HepG2 (cell line): ENCODE results near the gene ZFP90. TPM values are rescaled to one million over a fixed set of nuclear protein-coding genes. Genes with fewer than 3 reads are reported as not detected.

ENCODE experiments used
- BCL6 ChIP-seq: IDR thresholded peaks from 2 replicates; pipeline ENCODE4 v1.6.1; 2016; ENCODE audit warnings: missing genetic modification reagents, missing compliant biosample characterization
- HDAC6 ChIP-seq: fragments of 200-600 bp; sonication (generic); IDR thresholded peaks from 2 replicates; pipeline ENCODE4 v1.7.0; 2017; ENCODE audit warnings: mild to moderate bottlenecking, antibody characterized with exemption, low read length, low read depth
- HES4 ChIP-seq: sonication (generic); formaldehyde crosslinking; IDR thresholded peaks from 2 replicates; pipeline ENCODE4 v1.9.0; 2021; ENCODE audit warnings: mild to moderate bottlenecking, missing genetic modification reagents, borderline replicate concordance
- MAFF ChIP-seq: IDR thresholded peaks from 2 replicates; pipeline ENCODE4 v1.6.1; 2011; ENCODE audit warnings: low read depth, low read length, improper control_type of control experiment
- MIER3 ChIP-seq: IDR thresholded peaks from 2 replicates; pipeline ENCODE4 v1.6.1; 2016; ENCODE audit warnings: missing compliant biosample characterization, borderline replicate concordance
- RORA ChIP-seq: sonication (generic); formaldehyde crosslinking; IDR thresholded peaks from 2 replicates; pipeline ENCODE4 v1.5.0; 2020; ENCODE audit warnings: mild to moderate bottlenecking, missing genetic modification reagents, moderate library complexity
- SIN3A ChIP-seq: IDR thresholded peaks from 2 replicates; pipeline ENCODE4 v1.6.1; 2011; ENCODE audit warnings: low read depth, mild to moderate bottlenecking, control low read depth, low read length, borderline replicate concordance
- SP2 ChIP-seq: sonication (generic); formaldehyde crosslinking; IDR thresholded peaks from 2 replicates; pipeline ENCODE4 v1.5.1; 2020; ENCODE audit warnings: mild to moderate bottlenecking, missing genetic modification reagents
- SRSF4 ChIP-seq: fragments of 200-400 bp; formaldehyde crosslinking; IDR thresholded peaks from one replicate; pipeline ENCODE4 v1.6.1; 2018; ENCODE audit warnings: mild to moderate bottlenecking, low read depth, low read length, moderate library complexity; ENCODE audit not compliant: poor library complexity, severe bottlenecking
- THYN1 ChIP-seq: sonication (generic); formaldehyde crosslinking; IDR thresholded peaks from 2 replicates; pipeline ENCODE4 v1.8.1; 2023; ENCODE audit warnings: low read depth, mild to moderate bottlenecking, moderate library complexity, missing genetic modification reagents, borderline replicate concordance
- ZBTB7A ChIP-seq: sonication (generic); formaldehyde crosslinking; IDR thresholded peaks from 2 replicates; pipeline ENCODE4 v1.8.0; 2022; ENCODE audit warnings: mild to moderate bottlenecking, missing genetic modification reagents
- ZNF407 ChIP-seq: sonication (generic); formaldehyde crosslinking; IDR thresholded peaks from one replicate; pipeline ENCODE4 v1.5.1; 2020; ENCODE audit warnings: mild to moderate bottlenecking, missing genetic modification reagents; ENCODE audit errors: not compliant biosample characterization
- ZNF484 ChIP-seq: sonication (generic); formaldehyde crosslinking; IDR thresholded peaks from 2 replicates; pipeline ENCODE4 v1.5.1; 2020; ENCODE audit warnings: mild to moderate bottlenecking, low read depth, missing genetic modification reagents, borderline replicate concordance
- ZNF564 ChIP-seq: sonication (generic); formaldehyde crosslinking; IDR thresholded peaks from 2 replicates; pipeline ENCODE4 v1.8.1; 2023; ENCODE audit warnings: mild to moderate bottlenecking, missing genetic modification reagents
- ZNF570 ChIP-seq: sonication (generic); formaldehyde crosslinking; IDR thresholded peaks from 2 replicates; pipeline ENCODE4 v1.4.0; 2020; ENCODE audit warnings: mild to moderate bottlenecking, missing genetic modification reagents, borderline replicate concordance
- ZNF616 ChIP-seq: sonication (generic); formaldehyde crosslinking; IDR thresholded peaks from 2 replicates; pipeline ENCODE4 v1.5.0; 2020; ENCODE audit warnings: low read depth, mild to moderate bottlenecking, missing genetic modification reagents
- polyA plus RNA-seq, 8 experiments: library from polyadenylated mRNA; depleted of rRNA in 3 of 8; stranded (reverse) in 7 of 8; unstranded in 1 of 8; fragments of >200 nt; fragmentation: Illumina TruSeq in 4 of 8; extraction: Trizol in 4 of 8; gene quantifications; 2 replicates each; pipeline versions ENCODE4 v1.2.1 to v1.2.3, GENCODE V29; 2011 to 2016; ENCODE audit warnings: low read depth in 4 of 8, missing spikeins in 1 of 8, mixed read lengths in 1 of 8; ENCODE audit not compliant: insufficient read depth in 1 of 8
- total RNA-seq, 5 experiments: library from RNA; depleted of rRNA; stranded (reverse); fragments of >200 nt; fragmentation: Illumina TruSeq; extraction: Trizol; gene quantifications; 2 replicates each; pipeline ENCODE4 v1.2.3, GENCODE V29; 2016; ENCODE audit warnings: low read depth in 1 of 5
- TF ChIP-seq, protein P1 (sequence below): sonication (generic); formaldehyde crosslinking; IDR thresholded peaks from 2 replicates; pipeline ENCODE4 v1.4.0; 2020; ENCODE audit warnings: missing genetic modification reagents
- TF ChIP-seq, protein P2 (sequence below): sonication (generic); formaldehyde crosslinking; conservative IDR thresholded peaks from 2 replicates; pipeline ENCODE4 v1.8.1; 2023; ENCODE audit warnings: missing genetic modification reagents

Gene ZFP90
- total and polyA plus RNA-seq, 2 of the 13 experiments (the other 11 are each of a cell fraction or from before 2014, with no cell fraction given): 17.6 to 18.9 TPM

DNA sequence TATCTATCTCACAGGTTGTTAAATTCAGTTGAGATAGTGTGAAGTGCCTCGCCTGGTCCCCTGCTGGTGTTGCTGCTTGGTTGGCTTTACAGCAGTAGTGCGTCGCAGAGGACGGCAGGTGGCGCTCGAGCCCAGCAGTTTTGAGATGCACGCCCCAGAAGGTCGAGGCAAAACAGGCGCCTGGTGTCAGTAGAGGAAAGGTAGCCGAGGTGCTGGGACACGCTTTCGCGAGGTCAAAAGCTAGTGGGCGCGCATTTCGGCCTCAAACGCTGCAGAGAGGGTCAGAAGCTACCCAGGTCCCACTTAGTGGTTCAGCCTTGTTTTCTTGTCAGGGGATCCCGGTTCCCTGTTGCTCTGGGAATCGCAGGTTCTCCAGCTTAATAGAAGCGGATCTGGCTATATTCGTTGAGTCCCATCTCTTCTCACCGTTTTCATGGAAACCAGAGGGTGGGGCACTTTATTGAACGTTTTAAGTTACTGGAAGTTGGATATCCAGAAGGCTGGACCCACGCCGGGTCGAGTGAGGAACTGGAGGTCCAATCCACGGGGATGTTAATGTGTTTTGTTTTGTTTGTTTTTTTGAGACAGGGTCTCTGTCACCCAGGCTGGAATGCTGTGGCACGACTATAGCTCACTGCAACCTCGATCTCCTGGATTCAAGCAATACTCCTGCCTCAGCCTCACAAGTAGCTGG, 10.3 kb upstream of the ZFP90 start (continued):
- no peak for TF ChIP-seq SP2
- peak; percentile 86; the same call in 1 of the 2 replicates for TF ChIP-seq MIER3 (CRISPR knock-in tag)
- TF ChIP-seq ZNF570: no peak
- TF ChIP-seq ZNF484 (CRISPR knock-in tag): no peak
- TF ChIP-seq, protein P1, sequence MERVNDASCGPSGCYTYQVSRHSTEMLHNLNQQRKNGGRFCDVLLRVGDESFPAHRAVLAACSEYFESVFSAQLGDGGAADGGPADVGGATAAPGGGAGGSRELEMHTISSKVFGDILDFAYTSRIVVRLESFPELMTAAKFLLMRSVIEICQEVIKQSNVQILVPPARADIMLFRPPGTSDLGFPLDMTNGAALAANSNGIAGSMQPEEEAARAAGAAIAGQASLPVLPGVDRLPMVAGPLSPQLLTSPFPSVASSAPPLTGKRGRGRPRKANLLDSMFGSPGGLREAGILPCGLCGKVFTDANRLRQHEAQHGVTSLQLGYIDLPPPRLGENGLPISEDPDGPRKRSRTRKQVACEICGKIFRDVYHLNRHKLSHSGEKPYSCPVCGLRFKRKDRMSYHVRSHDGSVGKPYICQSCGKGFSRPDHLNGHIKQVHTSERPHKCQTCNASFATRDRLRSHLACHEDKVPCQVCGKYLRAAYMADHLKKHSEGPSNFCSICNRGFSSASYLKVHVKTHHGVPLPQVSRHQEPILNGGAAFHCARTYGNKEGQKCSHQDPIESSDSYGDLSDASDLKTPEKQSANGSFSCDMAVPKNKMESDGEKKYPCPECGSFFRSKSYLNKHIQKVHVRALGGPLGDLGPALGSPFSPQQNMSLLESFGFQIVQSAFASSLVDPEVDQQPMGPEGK (CRISPR knock-in tag): no peak
- TF ChIP-seq ZNF407 (CRISPR knock-in tag): no peak
- peak; percentile 27; the same call in 1 of the 2 replicates for TF ChIP-seq BCL6
- no peak for TF ChIP-seq MAFF
- no peak for TF ChIP-seq THYN1 (CRISPR knock-in tag)
- TF ChIP-seq ZBTB7A (CRISPR knock-in tag): no peak
- TF ChIP-seq HDAC6: no peak
- no peak for TF ChIP-seq HES4 (CRISPR knock-in tag)
- TF ChIP-seq ZNF616 (CRISPR knock-in tag): no peak
- TF ChIP-seq, protein P2, sequence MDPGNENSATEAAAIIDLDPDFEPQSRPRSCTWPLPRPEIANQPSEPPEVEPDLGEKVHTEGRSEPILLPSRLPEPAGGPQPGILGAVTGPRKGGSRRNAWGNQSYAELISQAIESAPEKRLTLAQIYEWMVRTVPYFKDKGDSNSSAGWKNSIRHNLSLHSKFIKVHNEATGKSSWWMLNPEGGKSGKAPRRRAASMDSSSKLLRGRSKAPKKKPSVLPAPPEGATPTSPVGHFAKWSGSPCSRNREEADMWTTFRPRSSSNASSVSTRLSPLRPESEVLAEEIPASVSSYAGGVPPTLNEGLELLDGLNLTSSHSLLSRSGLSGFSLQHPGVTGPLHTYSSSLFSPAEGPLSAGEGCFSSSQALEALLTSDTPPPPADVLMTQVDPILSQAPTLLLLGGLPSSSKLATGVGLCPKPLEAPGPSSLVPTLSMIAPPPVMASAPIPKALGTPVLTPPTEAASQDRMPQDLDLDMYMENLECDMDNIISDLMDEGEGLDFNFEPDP: no peak
- no peak for TF ChIP-seq SRSF4
- TF ChIP-seq SIN3A: no peak
- no peak for TF ChIP-seq ZNF564
- no peak for TF ChIP-seq RORA (CRISPR knock-in tag)
